Esophagus squamous epithelium (tissue), 4 donors: ENCODE measurements around the gene TTC23L.

ENCODE experiments used
- POLR2A ChIP-seq, 4 donors: fragments of 450-650 bp; IDR thresholded peaks; one replicate each; pipeline ENCODE4 v1.6.1; 2017; ENCODE audit warnings: antibody characterized with exemption in 4 of 4, mild to moderate bottlenecking in 4 of 4, moderate library complexity in 3 of 4
- TF ChIP-seq, protein P1 (sequence below), 6 experiments: fragments of 450-650 bp in 4 of 6; fragments of 200-600 bp in 2 of 6; sonication (generic) in 2 of 6; IDR thresholded peaks; one replicate each; pipeline ENCODE4 v1.5.1; 2016 to 2019; ENCODE audit warnings: antibody characterized with exemption in 6 of 6, mild to moderate bottlenecking in 4 of 6, moderate library complexity in 4 of 6

DNA sequence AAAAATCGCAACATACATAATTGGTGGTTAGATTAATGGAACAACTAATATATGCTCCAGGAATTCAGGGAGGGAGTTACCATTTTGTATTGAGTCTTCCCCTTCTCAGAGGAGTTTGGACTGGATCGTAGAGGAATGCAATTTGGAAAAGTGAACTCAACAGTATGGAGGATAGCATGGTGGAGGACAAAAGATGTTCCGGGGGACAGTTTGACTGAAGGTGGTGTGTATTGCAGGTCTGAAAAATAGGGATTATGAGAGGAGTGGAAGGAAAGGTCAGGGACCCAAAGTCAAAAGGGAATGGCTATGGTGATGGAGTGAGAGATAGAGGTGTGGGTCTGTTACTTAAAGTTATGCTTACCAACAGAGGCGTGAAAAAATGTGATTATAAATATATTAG lies 91.9 kb downstream of the TTC23L start:
- TF ChIP-seq, protein P1, sequence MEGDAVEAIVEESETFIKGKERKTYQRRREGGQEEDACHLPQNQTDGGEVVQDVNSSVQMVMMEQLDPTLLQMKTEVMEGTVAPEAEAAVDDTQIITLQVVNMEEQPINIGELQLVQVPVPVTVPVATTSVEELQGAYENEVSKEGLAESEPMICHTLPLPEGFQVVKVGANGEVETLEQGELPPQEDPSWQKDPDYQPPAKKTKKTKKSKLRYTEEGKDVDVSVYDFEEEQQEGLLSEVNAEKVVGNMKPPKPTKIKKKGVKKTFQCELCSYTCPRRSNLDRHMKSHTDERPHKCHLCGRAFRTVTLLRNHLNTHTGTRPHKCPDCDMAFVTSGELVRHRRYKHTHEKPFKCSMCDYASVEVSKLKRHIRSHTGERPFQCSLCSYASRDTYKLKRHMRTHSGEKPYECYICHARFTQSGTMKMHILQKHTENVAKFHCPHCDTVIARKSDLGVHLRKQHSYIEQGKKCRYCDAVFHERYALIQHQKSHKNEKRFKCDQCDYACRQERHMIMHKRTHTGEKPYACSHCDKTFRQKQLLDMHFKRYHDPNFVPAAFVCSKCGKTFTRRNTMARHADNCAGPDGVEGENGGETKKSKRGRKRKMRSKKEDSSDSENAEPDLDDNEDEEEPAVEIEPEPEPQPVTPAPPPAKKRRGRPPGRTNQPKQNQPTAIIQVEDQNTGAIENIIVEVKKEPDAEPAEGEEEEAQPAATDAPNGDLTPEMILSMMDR (IDR thresholded peaks at IDR 0.05): no peak
- TF ChIP-seq POLR2A (IDR thresholded peaks at IDR 0.05): no peak
